Ishikawa (cell line): ENCODE measurements around the gene SMAD3.
A peak's percentile ranks its signal among the peaks of the same experiment; 100 is the strongest.

Experiments
- CEBPB ChIP-seq: IDR thresholded peaks from 2 replicates; pipeline ENCODE4 v1.6.1; 2012
- CREB1 ChIP-seq: IDR thresholded peaks from 2 replicates; pipeline ENCODE4 v1.6.1; 2012; ENCODE audit warnings: low read depth
- EGR1 ChIP-seq: IDR thresholded peaks from 2 replicates; pipeline ENCODE4 v1.6.1; 2012
- EP300 ChIP-seq: IDR thresholded peaks from 2 replicates; pipeline ENCODE4 v1.6.1; 2012; ENCODE audit warnings: borderline replicate concordance
- FOXM1 ChIP-seq: IDR thresholded peaks from 2 replicates; pipeline ENCODE4 v1.6.1; 2012; ENCODE audit warnings: low read depth, borderline replicate concordance
- MAX ChIP-seq: IDR thresholded peaks from 2 replicates; pipeline ENCODE4 v1.6.1; 2012
- NFIC ChIP-seq: IDR thresholded peaks from 2 replicates; pipeline ENCODE4 v1.6.1; 2012
- RAD21 ChIP-seq: IDR thresholded peaks from 2 replicates; pipeline ENCODE4 v1.6.1; 2012; ENCODE audit warnings: low read depth
- REST ChIP-seq: IDR thresholded peaks from 2 replicates; pipeline ENCODE4 v1.6.1; 2012; ENCODE audit warnings: low read depth, mild to moderate bottlenecking
- TAF1 ChIP-seq: IDR thresholded peaks from 2 replicates; pipeline ENCODE4 v1.6.1; 2012; ENCODE audit warnings: low read depth, mild to moderate bottlenecking
- TCF12 ChIP-seq: IDR thresholded peaks from 2 replicates; pipeline ENCODE4 v1.6.1; 2012; ENCODE audit warnings: low read depth
- TEAD4 ChIP-seq: IDR thresholded peaks from 2 replicates; pipeline ENCODE4 v1.6.1; 2012
- USF1 ChIP-seq: IDR thresholded peaks from 2 replicates; pipeline ENCODE4 v1.6.1; 2012
- YY1 ChIP-seq: IDR thresholded peaks from 2 replicates; pipeline ENCODE4 v1.6.1; 2012; ENCODE audit warnings: low read depth
- ZBTB7A ChIP-seq: IDR thresholded peaks from 2 replicates; pipeline ENCODE4 v1.6.1; 2012; ENCODE audit warnings: low read depth

Gene SMAD3

GRCh38 chr15:67021455-67021854 is 43.9 kb upstream of the SMAD3 start:
- no peak for TF ChIP-seq REST

GRCh38 chr15:67022587-67023105 is 42.8 kb upstream of the SMAD3 start:
- TF ChIP-seq EP300: no peak
- TF ChIP-seq YY1: no peak
- TF ChIP-seq TAF1: no peak
- no peak for TF ChIP-seq FOXM1
- no peak for TF ChIP-seq MAX
- TF ChIP-seq CEBPB: no peak
- TF ChIP-seq TCF12: no peak

GRCh38 chr15:67023517-67024313 is 41.7 kb upstream of the SMAD3 start:
- TF ChIP-seq NFIC (no peak), ZBTB7A (no peak), CREB1 (no peak), TEAD4 (no peak), YY1 (no peak), USF1 (no peak), TAF1 (no peak), RAD21 (no peak), EGR1 (no peak), REST (no peak), FOXM1 (no peak), TCF12 (no peak), EP300 (no peak), CEBPB (no peak), MAX (no peak)

- TF ChIP-seq EGR1 (no peak), TAF1 (no peak; the same call in 1 of the 2 replicates), CEBPB (peak; percentile 99), NFIC (peak; percentile 72), MAX (0 out of 2 replicates have a peak, but pooled peaks have one; percentile 18), TCF12 (0 out of 2 replicates have a peak, but pooled peaks have one; percentile 34)
These were observed 40.9 kb upstream of the SMAD3 start for GRCh38 chr15:67024314-67024997.

GRCh38 chr15:67024998-67025368 is 40.4 kb upstream of the SMAD3 start:
- TF ChIP-seq NFIC (peak; percentile 64; the same call in 1 of the 2 replicates), TAF1 (no peak)

- TF ChIP-seq CREB1 (no peak), YY1 (no peak), EGR1 (no peak), FOXM1 (no peak), CEBPB (no peak), ZBTB7A (no peak), TCF12 (no peak), NFIC (no peak), TEAD4 (no peak), MAX (no peak), EP300 (no peak), TAF1 (no peak), RAD21 (no peak), USF1 (no peak), REST (no peak)
These were observed 39.4 kb upstream of the SMAD3 start for GRCh38 chr15:67025719-67026609.
